ENCODE results near the gene UBN1.
A peak's percentile ranks its signal among the peaks of the same experiment; 100 is the strongest.

The UBN1 gene

DNA sequence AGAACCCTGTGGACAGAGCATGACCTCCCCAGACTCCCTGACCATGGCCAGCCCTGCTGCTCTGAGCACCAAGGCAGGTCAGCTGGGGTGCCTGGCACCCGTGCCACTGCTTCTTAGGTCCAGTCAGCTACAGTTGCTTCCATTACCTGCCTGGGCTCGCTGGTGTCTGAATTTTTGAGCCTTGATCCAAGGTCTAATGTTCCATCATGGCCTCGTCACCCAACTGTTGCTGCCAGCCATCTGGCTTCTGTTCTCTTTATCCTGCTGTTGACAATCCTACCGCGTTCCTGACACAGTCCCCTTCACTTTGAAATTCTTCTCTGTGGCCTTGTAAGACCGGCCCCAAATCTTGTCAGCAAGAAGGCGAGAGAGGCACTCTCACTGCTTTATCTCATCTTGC is 16.9 kb upstream of the UBN1 start:
- POLR2A ChIA-PET (ENCODE audit: low non-redundant PET), result no interaction called here
- no peak for TF ChIP-seq CTCF (conservative IDR thresholded peaks at IDR 0.05; ENCODE audit: low read depth)

GRCh38 chr16:4831616-4832015 is 15.7 kb upstream of the UBN1 start:
- POLR2A ChIA-PET (ENCODE audit: low non-redundant PET), result no interaction called here
- no peak overlapping the region for H3K27ac ChIP-seq
- no peak for TF ChIP-seq CTCF (conservative IDR thresholded peaks at IDR 0.05; ENCODE audit: low read depth)
- CTCF ChIA-PET, result no interaction called here
- DNase-seq (ENCODE audit: low spot score), result no peak

More for the DNA sequence above, 16.9 kb upstream of the UBN1 start:
- peak overlapping the region; percentile 16; the same call in 1 of the 2 replicates for H3K27ac ChIP-seq
- CTCF ChIA-PET, result interaction anchor here (0.7 kb wide), 1 partner anchor 111 kb away, joined by 3 read pairs; no protein-coding TSS in a partner anchor
- no peak for DNase-seq (ENCODE audit: low spot score)

DNA sequence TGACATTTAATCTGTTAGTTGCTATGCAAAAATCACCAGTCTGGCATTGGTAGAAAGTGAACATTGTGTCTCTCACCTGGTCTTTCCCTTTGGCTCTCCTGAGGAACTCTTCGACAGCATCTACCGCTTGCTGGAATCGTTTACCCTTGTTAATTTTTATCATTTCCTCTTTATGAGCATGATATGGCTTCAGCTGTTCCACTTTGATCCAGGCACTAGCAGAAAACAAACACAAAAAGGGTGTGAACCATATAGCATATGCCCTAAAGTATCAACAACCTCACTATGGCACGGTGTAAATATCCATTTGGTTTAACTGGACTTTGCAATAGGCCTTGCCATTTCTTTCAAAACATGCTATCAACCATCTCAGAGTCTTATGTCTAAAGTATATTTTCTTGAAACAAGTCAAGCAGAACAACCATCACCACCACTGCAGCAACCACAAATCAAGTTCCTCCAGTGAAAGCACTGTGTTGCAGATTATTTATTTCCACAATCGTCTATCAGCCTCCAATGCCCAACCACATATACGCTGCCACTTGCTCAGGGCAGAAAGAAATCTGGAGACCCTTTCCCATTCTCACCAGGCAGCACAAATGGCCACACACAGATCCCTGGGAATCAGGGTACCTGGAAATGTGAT is 14.5 kb upstream of the UBN1 start:
- no peak for TF ChIP-seq CTCF (conservative IDR thresholded peaks at IDR 0.05; ENCODE audit: low read depth)
- POLR2A ChIA-PET (ENCODE audit: low non-redundant PET), result no interaction called here
- DNase-seq (ENCODE audit: low spot score), result no peak
- CTCF ChIA-PET, result no interaction called here
- no peak overlapping the region for H3K27ac ChIP-seq

- no peak for TF ChIP-seq CTCF (conservative IDR thresholded peaks at IDR 0.05; ENCODE audit: low read depth)
- no peak for DNase-seq (ENCODE audit: low spot score)
- no peak overlapping the region for H3K27ac ChIP-seq
- ChIA-PET POLR2A (ENCODE audit: low non-redundant PET) (no interaction called here), CTCF (no interaction called here)
Observed at GRCh38 chr16:4833584-4833983, 13.7 kb upstream of the UBN1 start.

DNA sequence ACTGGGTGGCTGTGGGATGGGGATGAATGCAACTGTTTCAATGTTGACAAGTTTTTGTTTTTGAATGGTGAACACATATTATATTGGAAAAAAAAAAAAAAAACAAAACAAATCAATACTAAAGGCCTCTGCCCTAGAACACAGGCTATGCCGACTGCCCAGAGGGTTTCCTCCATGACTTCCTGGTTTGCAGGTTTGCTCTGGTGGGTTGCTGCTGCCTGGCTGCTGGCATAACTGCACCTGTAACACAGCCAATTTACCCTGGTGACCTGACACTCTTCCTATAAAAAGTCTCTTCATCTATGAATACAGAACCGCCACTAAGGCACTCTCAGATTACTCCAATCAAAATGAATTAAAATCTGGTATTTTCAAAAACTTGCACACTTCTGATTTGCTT is 10.6 kb upstream of the UBN1 start:
- ChIA-PET CTCF (interaction anchor here (0.6 kb wide), 1 partner anchor 20 kb away, joined by 3 read pairs; no protein-coding TSS in a partner anchor), POLR2A (ENCODE audit: low non-redundant PET) (no interaction called here)
- no peak overlapping the region for H3K27ac ChIP-seq
- TF ChIP-seq CTCF (conservative IDR thresholded peaks at IDR 0.05; ENCODE audit: low read depth), result no peak
- no peak for DNase-seq (ENCODE audit: low spot score)

- CTCF ChIA-PET, result interaction anchor here (0.7 kb wide), 1 partner anchor 253 kb away, joined by 3 read pairs; no protein-coding TSS in a partner anchor
- POLR2A ChIA-PET (ENCODE audit: low non-redundant PET), result interaction anchor here (0.7 kb wide), 1 partner anchor 32 kb away, joined by 4 read pairs; no protein-coding TSS in a partner anchor
- TF ChIP-seq CTCF (conservative IDR thresholded peaks at IDR 0.05; ENCODE audit: low read depth), result no peak
Observed at GRCh38 chr16:4837733-4838501, 9.4 kb upstream of the UBN1 start.

More at GRCh38 chr16:4837733-4838501, 9.4 kb upstream of the UBN1 start:
- no peak overlapping the region for H3K27ac ChIP-seq
- no peak for DNase-seq (ENCODE audit: low spot score)
